ENCODE results near the gene PTPRS.
A peak's percentile ranks its signal among the peaks of the same experiment; 100 is the strongest.
"Not testable (repeated sequence)": the region's sequence is repeated elsewhere in the genome, so short reads cannot be mapped to it uniquely, and the experiment has no call there.

Gene PTPRS

GRCh38 chr19:5331790-5332189 is 8.8 kb downstream of the PTPRS start:
- DNase-seq = no peak

GRCh38 chr19:5330307-5330720 is 10.3 kb downstream of the PTPRS start:
- no peak for DNase-seq

GRCh38 chr19:5329141-5329540 is 11.5 kb downstream of the PTPRS start:
- DNase-seq = no peak

GRCh38 chr19:5328407-5328806 is 12.2 kb downstream of the PTPRS start:
- DNase-seq = not testable (repeated sequence)

- DNase-seq = no peak
Measured at GRCh38 chr19:5326986-5327623, 13.5 kb downstream of the PTPRS start.

- DNase-seq = no peak
Measured at GRCh38 chr19:5326545-5326944, 14.1 kb downstream of the PTPRS start.

- DNase-seq = no peak
Measured at GRCh38 chr19:5324947-5325346, 15.7 kb downstream of the PTPRS start.

GRCh38 chr19:5323475-5323811 is 17.2 kb downstream of the PTPRS start:
- no peak for DNase-seq

GRCh38 chr19:5321851-5322681 is 18.5 kb downstream of the PTPRS start:
- DNase-seq = peak; percentile 37

GRCh38 chr19:5321066-5321642 is 19.5 kb downstream of the PTPRS start:
- no peak for DNase-seq

GRCh38 chr19:5319516-5319915 is 21.1 kb downstream of the PTPRS start:
- no peak for DNase-seq

GRCh38 chr19:5318306-5318705 is 22.3 kb downstream of the PTPRS start:
- DNase-seq = no peak

- DNase-seq = no peak
Measured at GRCh38 chr19:5317321-5317720, 23.3 kb downstream of the PTPRS start.

- no peak for DNase-seq
Measured at GRCh38 chr19:5316138-5316537, 24.5 kb downstream of the PTPRS start.

- DNase-seq = no peak
Measured at GRCh38 chr19:5314907-5315298, 25.7 kb downstream of the PTPRS start.

GRCh38 chr19:5314012-5314906 is 26.4 kb downstream of the PTPRS start:
- no peak for DNase-seq

GRCh38 chr19:5313307-5313706 is 27.3 kb downstream of the PTPRS start:
- DNase-seq = no peak

- DNase-seq = no peak
Measured at GRCh38 chr19:5312058-5312457, 28.6 kb downstream of the PTPRS start.

GRCh38 chr19:5309438-5310204 is 31.0 kb downstream of the PTPRS start:
- DNase-seq = no peak

- DNase-seq = no peak
Measured at GRCh38 chr19:5308451-5309437, 31.9 kb downstream of the PTPRS start.

- no peak for DNase-seq
Measured at GRCh38 chr19:5307655-5308054, 33.0 kb downstream of the PTPRS start.
